ENCODE results near the gene DNAJB11. TPM values are rescaled to one million over a fixed set of nuclear protein-coding genes. Genes with fewer than 3 reads are reported as not detected.

Gene DNAJB11
- total and polyA plus RNA-seq, 2 donors (not counting 1 experiment from before 2014, with no cell fraction given), result 17.9 to 27.7 TPM

- Histone ChIP-seq H4K20me1 (ENCODE audit: control insufficient read depth, insufficient read depth, low read length, poor library complexity, severe bottlenecking) (no peaks in the 10 kb centered on the region), H3K27me3 (replicated peaks in 1 of 4; ENCODE audit: control extremely low read depth in 1 of 4, control insufficient read depth in 3 of 4, insufficient read depth in 4 of 4, low read length in 3 of 4) (no peaks in the 10 kb centered on the region), H3K79me2 (ENCODE audit: control insufficient read depth, insufficient read depth, low read length) (no peaks in the 10 kb centered on the region), H3K4me1 (ENCODE audit: control insufficient read depth in 2 of 2, insufficient read depth in 2 of 2, low read length in 2 of 2) (no peaks in the 10 kb centered on the region), H3K9ac (ENCODE audit: low read length) (no peak overlapping the region), H3K27ac (ENCODE audit: low read length in 2 of 2) (no peak overlapping the region), H3K4me2 (replicated peaks; ENCODE audit: low read depth, low read length, poor library complexity, severe bottlenecking) (no peak overlapping the region), H3K36me3 (replicated peaks in 1 of 2; ENCODE audit: control extremely low read depth in 1 of 2, control insufficient read depth in 1 of 2, extremely low read depth in 1 of 2, insufficient read depth in 2 of 2, low read length in 1 of 2) (peaks cover 8 to 48% of the 10 kb centered on the region in 2 experiments), H3K9me3 (ENCODE audit: control extremely low read depth in 1 of 3, control insufficient read depth in 2 of 3, insufficient read depth in 1 of 3, low read length in 2 of 3) (no peaks in the 10 kb centered on the region), H3K4me3 (ENCODE audit: control extremely low read depth in 1 of 5, extremely low read depth in 1 of 5, insufficient read depth in 1 of 5, low read depth in 2 of 5, low read length in 4 of 5) (no peak overlapping the region), H2AFZ (ENCODE audit: insufficient read depth, low read depth, low read length, poor library complexity, severe bottlenecking) (no peak overlapping the region)
- ATAC-seq (ENCODE audit: low read depth), result no peak
- Mint-ChIP-seq H3K27ac (no peak overlapping the region), H3K9me3 (ENCODE audit: insufficient read depth) (no peaks in the 10 kb centered on the region), H3K4me1 (no peaks in the 10 kb centered on the region), H3K27me3 (no peaks in the 10 kb centered on the region), H3K4me3 (no peak overlapping the region)
- intact Hi-C loops (cut with micrococcal nuclease), result no loop called here
- POLR2A ChIA-PET, result no interaction called here
- WGBS (ENCODE audit: insufficient coverage), result 91% methylated on average over 5 of the region's 5 CpGs
- TF ChIP-seq EZH2 (IDR thresholded peaks at IDR 0.05; ENCODE audit: borderline replicate concordance, insufficient read depth, low read depth, low read length, poor library complexity, severe bottlenecking), result no peak
- TF ChIP-seq CTCF (IDR thresholded peaks at IDR 0.05), result no peak
- no peak for DNase-seq
- CTCF ChIA-PET, result interaction anchor here (1.4 to 1.8 kb wide), 2 partner anchors 12 to 64 kb away, joined by 3 to 7 read pairs; no protein-coding TSS in a partner anchor
Observed at GRCh38 chr3:186552408-186553031, 18.0 kb upstream of the DNAJB11 start.

GRCh38 chr3:186564586-186564985 is 5.9 kb upstream of the DNAJB11 start:
- intact Hi-C loops (cut with micrococcal nuclease), result no loop called here
- CTCF ChIA-PET, result interaction anchor here (1.9 to 3.2 kb wide), 2 partner anchors 24 to 306 kb away, joined by 4 to 14 read pairs; no protein-coding TSS in a partner anchor
- peaks cover 43% of the 10 kb centered on the region for H3K4me1 Mint-ChIP-seq

More at GRCh38 chr3:186564586-186564985, 5.9 kb upstream of the DNAJB11 start:
- no peak overlapping the region for H3K4me3 ChIP-seq (ENCODE audit: control extremely low read depth in 1 of 5, extremely low read depth in 1 of 5, insufficient read depth in 1 of 5, low read depth in 2 of 5, low read length in 4 of 5)
- peaks cover 51% of the 10 kb centered on the region for H3K79me2 ChIP-seq (ENCODE audit: control insufficient read depth, insufficient read depth, low read length)
- no peaks in the 10 kb centered on the region for H3K27me3 ChIP-seq (replicated peaks in 1 of 4; ENCODE audit: control extremely low read depth in 1 of 4, control insufficient read depth in 3 of 4, insufficient read depth in 4 of 4, low read length in 3 of 4)
- H3K36me3 ChIP-seq (replicated peaks in 1 of 2; ENCODE audit: control extremely low read depth in 1 of 2, control insufficient read depth in 1 of 2, extremely low read depth in 1 of 2, insufficient read depth in 2 of 2, low read length in 1 of 2), result peaks cover 1 to 4% of the 10 kb centered on the region in 2 experiments
- no peak for ATAC-seq (ENCODE audit: low read depth)
- H3K4me3 Mint-ChIP-seq, result peak overlapping the region; percentile 51
- DNase-seq, result no peak
- no peaks in the 10 kb centered on the region for H4K20me1 ChIP-seq (ENCODE audit: control insufficient read depth, insufficient read depth, low read length, poor library complexity, severe bottlenecking)
- no peaks in the 10 kb centered on the region for H3K27me3 Mint-ChIP-seq
- H3K27ac Mint-ChIP-seq, result no peak overlapping the region
- POLR2A ChIA-PET, result no interaction called here
- no peak overlapping the region for H2AFZ ChIP-seq (ENCODE audit: insufficient read depth, low read depth, low read length, poor library complexity, severe bottlenecking)
- H3K27ac ChIP-seq (ENCODE audit: low read length in 2 of 2), result no peak overlapping the region
- H3K9ac ChIP-seq (ENCODE audit: low read length), result no peak overlapping the region
- H3K4me2 ChIP-seq (replicated peaks; ENCODE audit: low read depth, low read length, poor library complexity, severe bottlenecking), result no peak overlapping the region
- no peaks in the 10 kb centered on the region for H3K9me3 Mint-ChIP-seq (ENCODE audit: insufficient read depth)
- no peaks in the 10 kb centered on the region for H3K9me3 ChIP-seq (ENCODE audit: control extremely low read depth in 1 of 3, control insufficient read depth in 2 of 3, insufficient read depth in 1 of 3, low read length in 2 of 3)
- TF ChIP-seq EZH2 (IDR thresholded peaks at IDR 0.05; ENCODE audit: borderline replicate concordance, insufficient read depth, low read depth, low read length, poor library complexity, severe bottlenecking) (no peak), CTCF (IDR thresholded peaks at IDR 0.05) (no peak)
- H3K4me1 ChIP-seq (ENCODE audit: control insufficient read depth in 2 of 2, insufficient read depth in 2 of 2, low read length in 2 of 2), result peaks cover 14 to 23% of the 10 kb centered on the region in 2 donors

Data from B cell (primary cell).